ENCODE data around the gene DBX2.
"Not testable (repeated sequence)": the region's sequence is repeated elsewhere in the genome, so short reads cannot be mapped to it uniquely, and the experiment has no call there.

- TF ChIP-seq POLR2AphosphoS5 (IDR thresholded peaks at IDR 0.05; ENCODE audit: borderline replicate concordance, low read depth, low read length); EZH2 (IDR thresholded peaks at IDR 0.05): not testable (repeated sequence)
These were observed 33.3 kb upstream of the DBX2 start for GRCh38 chr12:45084248-45084647.
